ENCODE measurements around the gene SCNN1B.

DNA sequence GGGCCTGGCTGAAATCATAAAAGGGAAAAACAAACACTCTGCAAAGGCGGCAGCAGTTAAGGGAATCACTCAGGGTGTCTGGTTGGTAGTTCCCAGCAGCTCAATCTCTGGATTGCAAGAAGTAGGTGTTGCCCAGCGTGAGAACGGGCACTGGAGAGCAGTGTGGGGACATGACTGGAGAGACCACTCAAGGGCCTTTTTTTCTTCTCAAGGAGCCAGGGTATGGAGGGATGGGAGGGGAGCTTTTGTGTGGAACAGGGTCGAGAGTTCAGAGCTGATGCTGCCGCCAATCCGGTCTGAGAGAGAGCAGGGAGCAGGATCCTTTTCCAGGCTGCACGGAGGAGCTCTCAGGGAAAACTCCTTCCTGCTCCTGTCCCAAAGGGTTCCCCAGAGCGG, 15.2 kb downstream of the SCNN1B start:
- TF ChIP-seq POLR2AphosphoS5 (IDR thresholded peaks at IDR 0.05; ENCODE audit: low read depth) (no peak), GABPA (IDR thresholded peaks at IDR 0.05; ENCODE audit: low read depth) (no peak), SPI1 (IDR thresholded peaks at IDR 0.05; ENCODE audit: borderline replicate concordance, low read depth) (no peak)
- TF ChIP-seq, protein P1, sequence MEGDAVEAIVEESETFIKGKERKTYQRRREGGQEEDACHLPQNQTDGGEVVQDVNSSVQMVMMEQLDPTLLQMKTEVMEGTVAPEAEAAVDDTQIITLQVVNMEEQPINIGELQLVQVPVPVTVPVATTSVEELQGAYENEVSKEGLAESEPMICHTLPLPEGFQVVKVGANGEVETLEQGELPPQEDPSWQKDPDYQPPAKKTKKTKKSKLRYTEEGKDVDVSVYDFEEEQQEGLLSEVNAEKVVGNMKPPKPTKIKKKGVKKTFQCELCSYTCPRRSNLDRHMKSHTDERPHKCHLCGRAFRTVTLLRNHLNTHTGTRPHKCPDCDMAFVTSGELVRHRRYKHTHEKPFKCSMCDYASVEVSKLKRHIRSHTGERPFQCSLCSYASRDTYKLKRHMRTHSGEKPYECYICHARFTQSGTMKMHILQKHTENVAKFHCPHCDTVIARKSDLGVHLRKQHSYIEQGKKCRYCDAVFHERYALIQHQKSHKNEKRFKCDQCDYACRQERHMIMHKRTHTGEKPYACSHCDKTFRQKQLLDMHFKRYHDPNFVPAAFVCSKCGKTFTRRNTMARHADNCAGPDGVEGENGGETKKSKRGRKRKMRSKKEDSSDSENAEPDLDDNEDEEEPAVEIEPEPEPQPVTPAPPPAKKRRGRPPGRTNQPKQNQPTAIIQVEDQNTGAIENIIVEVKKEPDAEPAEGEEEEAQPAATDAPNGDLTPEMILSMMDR (IDR thresholded peaks at IDR 0.05; ENCODE audit: insufficient read depth, low read length) = no peak
- TF ChIP-seq, protein P2, sequence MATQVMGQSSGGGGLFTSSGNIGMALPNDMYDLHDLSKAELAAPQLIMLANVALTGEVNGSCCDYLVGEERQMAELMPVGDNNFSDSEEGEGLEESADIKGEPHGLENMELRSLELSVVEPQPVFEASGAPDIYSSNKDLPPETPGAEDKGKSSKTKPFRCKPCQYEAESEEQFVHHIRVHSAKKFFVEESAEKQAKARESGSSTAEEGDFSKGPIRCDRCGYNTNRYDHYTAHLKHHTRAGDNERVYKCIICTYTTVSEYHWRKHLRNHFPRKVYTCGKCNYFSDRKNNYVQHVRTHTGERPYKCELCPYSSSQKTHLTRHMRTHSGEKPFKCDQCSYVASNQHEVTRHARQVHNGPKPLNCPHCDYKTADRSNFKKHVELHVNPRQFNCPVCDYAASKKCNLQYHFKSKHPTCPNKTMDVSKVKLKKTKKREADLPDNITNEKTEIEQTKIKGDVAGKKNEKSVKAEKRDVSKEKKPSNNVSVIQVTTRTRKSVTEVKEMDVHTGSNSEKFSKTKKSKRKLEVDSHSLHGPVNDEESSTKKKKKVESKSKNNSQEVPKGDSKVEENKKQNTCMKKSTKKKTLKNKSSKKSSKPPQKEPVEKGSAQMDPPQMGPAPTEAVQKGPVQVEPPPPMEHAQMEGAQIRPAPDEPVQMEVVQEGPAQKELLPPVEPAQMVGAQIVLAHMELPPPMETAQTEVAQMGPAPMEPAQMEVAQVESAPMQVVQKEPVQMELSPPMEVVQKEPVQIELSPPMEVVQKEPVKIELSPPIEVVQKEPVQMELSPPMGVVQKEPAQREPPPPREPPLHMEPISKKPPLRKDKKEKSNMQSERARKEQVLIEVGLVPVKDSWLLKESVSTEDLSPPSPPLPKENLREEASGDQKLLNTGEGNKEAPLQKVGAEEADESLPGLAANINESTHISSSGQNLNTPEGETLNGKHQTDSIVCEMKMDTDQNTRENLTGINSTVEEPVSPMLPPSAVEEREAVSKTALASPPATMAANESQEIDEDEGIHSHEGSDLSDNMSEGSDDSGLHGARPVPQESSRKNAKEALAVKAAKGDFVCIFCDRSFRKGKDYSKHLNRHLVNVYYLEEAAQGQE (IDR thresholded peaks at IDR 0.05; ENCODE audit: insufficient replicate concordance, low read depth) = no peak
